ENCODE results near the gene ZNF48. TPM values are rescaled to one million over a fixed set of nuclear protein-coding genes. Genes with fewer than 3 reads are reported as not detected.

ZNF48 gene
- total RNA-seq, 1 experiment from 2014 or later: 12.4 TPM

GRCh38 chr16:30382111-30382881, 12.9 kb upstream of the ZNF48 start, which contains the start of gene SEPTIN1:
TSS of gene SEPTIN1 (minus strand) at chr16:30382561. CDS start at chr16:30382542, 19 bp downstream.
- no peak for DNase-seq (ENCODE audit: unreplicated experiment)
- Mint-ChIP-seq H3K4me3 (ENCODE audit: unreplicated experiment) (no peak within 1 kb of the TSS), H3K27me3 (ENCODE audit: insufficient read depth, unreplicated experiment) (no peaks in the 10 kb centered on the region), H3K9me3 (ENCODE audit: unreplicated experiment) (no peaks in the 10 kb centered on the region), H3K36me3 (ENCODE audit: insufficient read depth, unreplicated experiment) (peaks cover 20% of the 10 kb centered on the region), H3K4me1 (ENCODE audit: insufficient read depth, unreplicated experiment) (peaks cover 9% of the 10 kb centered on the region), H3K27ac (ENCODE audit: low read depth, unreplicated experiment) (no peak within 1 kb of the TSS)
- intact Hi-C loops (cut with micrococcal nuclease): no loop called here
- no peak for TF ChIP-seq CTCF (IDR thresholded peaks at IDR 0.05; ENCODE audit: unreplicated experiment)
- POLR2A ChIA-PET: interaction anchor here (0.7 to 1.7 kb wide), 5 partner anchors 12 to 27 kb away, joined by 3 to 9 read pairs (median 4); partner anchors contain the start of genes CD2BP2 and ZNF771
- BruUV-seq (replicated peaks): no TSS peak
- CTCF ChIA-PET: interaction anchor here (0.6 to 1.1 kb wide), 3 partner anchors 14 to 204 kb away, joined by 3 to 4 read pairs (median 3); no protein-coding TSS in a partner anchor

GRCh38 chr16:30383521-30383920, 11.7 kb upstream of the ZNF48 start:
- BruUV-seq (replicated peaks): no TSS peak
- DNase-seq (ENCODE audit: unreplicated experiment): no peak
- intact Hi-C loops (cut with micrococcal nuclease): no loop called here
- Mint-ChIP-seq H3K9me3 (ENCODE audit: unreplicated experiment) (no peaks in the 10 kb centered on the region), H3K36me3 (ENCODE audit: insufficient read depth, unreplicated experiment) (peaks cover 20% of the 10 kb centered on the region), H3K4me1 (ENCODE audit: insufficient read depth, unreplicated experiment) (peaks cover 7% of the 10 kb centered on the region), H3K27me3 (ENCODE audit: insufficient read depth, unreplicated experiment) (no peaks in the 10 kb centered on the region), H3K4me3 (ENCODE audit: unreplicated experiment) (no peak overlapping the region), H3K27ac (ENCODE audit: low read depth, unreplicated experiment) (no peak overlapping the region)
- ChIA-PET POLR2A (interaction anchor here (1.0 to 1.7 kb wide), 5 partner anchors 9 to 29 kb away, joined by 3 to 9 read pairs (median 4); partner anchors contain the start of genes CD2BP2 and ZNF771), CTCF (interaction anchor here (0.6 to 1.3 kb wide), 2 partner anchors 11 to 20 kb away, joined by 3 to 5 read pairs; partner anchors contain the start of gene ZNF48)
- TF ChIP-seq CTCF (IDR thresholded peaks at IDR 0.05; ENCODE audit: unreplicated experiment): no peak

- intact Hi-C loops (cut with micrococcal nuclease): no loop called here
- no peak for TF ChIP-seq CTCF (IDR thresholded peaks at IDR 0.05; ENCODE audit: unreplicated experiment)
- Mint-ChIP-seq H3K4me3 (ENCODE audit: unreplicated experiment) (peak overlapping the region; percentile 83), H3K27ac (ENCODE audit: low read depth, unreplicated experiment) (peak overlapping the region; percentile 3), H3K36me3 (ENCODE audit: insufficient read depth, unreplicated experiment) (no peaks in the 10 kb centered on the region), H3K4me1 (ENCODE audit: insufficient read depth, unreplicated experiment) (peaks cover 7% of the 10 kb centered on the region), H3K9me3 (ENCODE audit: unreplicated experiment) (no peaks in the 10 kb centered on the region), H3K27me3 (ENCODE audit: insufficient read depth, unreplicated experiment) (no peaks in the 10 kb centered on the region)
- ChIA-PET POLR2A (interaction anchor here (0.6 to 4.8 kb wide), 10 partner anchors 8 to 177 kb away, joined by 3 to 66 read pairs (median 6); partner anchors contain the start of genes CD2BP2, ZNF688 and ZNF771), CTCF (interaction anchor here (0.7 to 2.3 kb wide), 13 partner anchors 8 to 302 kb away, joined by 3 to 11 read pairs (median 6); partner anchors contain the start of genes TBX6 and ZNF688)
- BruUV-seq (replicated peaks): no TSS peak
- DNase-seq (ENCODE audit: unreplicated experiment): no peak
Measured at GRCh38 chr16:30394592-30395154, 547 bp upstream of the ZNF48 start.
